ENCODE data around the gene STAT6.

DNA sequence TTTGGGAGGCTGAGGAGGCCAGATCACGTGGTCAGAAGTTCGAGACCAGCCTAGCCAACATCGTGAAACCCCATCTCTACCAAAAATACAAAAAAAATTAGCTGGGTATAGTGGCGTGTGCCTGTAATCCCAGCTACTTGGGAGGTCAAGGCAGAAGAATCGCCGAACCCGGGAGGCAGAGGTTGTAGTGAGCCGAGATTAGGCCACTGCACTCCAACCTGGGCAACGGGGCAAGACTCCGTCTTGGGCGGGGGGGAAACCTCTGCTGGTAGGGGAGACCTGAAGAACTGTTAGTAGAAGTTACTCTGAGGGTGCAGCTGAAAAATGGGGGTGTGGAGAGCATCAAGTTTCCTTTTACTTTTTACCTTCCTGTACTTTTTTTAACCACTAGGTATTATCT is 14.9 kb upstream of the STAT6 start:
- TF ChIP-seq PAX8 (IDR thresholded peaks at IDR 0.05): no peak
- no peak for TF ChIP-seq SIN3A (IDR thresholded peaks at IDR 0.05; ENCODE audit: low read depth, low read length)
